CD4-positive, alpha-beta T cell treated with Interleukin-12 subunit alpha and Interleukin-12 subunit beta, for 1 hour (primary cell): ENCODE data around the gene CLDN7.

Source experiments
- DNase-seq: peaks from one replicate; pipeline ENCODE4 v3.0.0-alpha.2; 2020

Gene CLDN7

GRCh38 chr17:7218166-7218565, 44.1 kb downstream of the CLDN7 start:
- no peak for DNase-seq

- DNase-seq: peak; percentile 26
These were observed 44.9 kb downstream of the CLDN7 start for GRCh38 chr17:7217113-7217987.

- DNase-seq: no peak
These were observed 45.8 kb downstream of the CLDN7 start for GRCh38 chr17:7216242-7217112.

- peak; percentile 26 for DNase-seq
These were observed 46.6 kb downstream of the CLDN7 start for GRCh38 chr17:7215652-7216180.

GRCh38 chr17:7215136-7215638, 47.1 kb downstream of the CLDN7 start:
- DNase-seq: no peak

- DNase-seq: peak; percentile 100
These were observed 47.8 kb downstream of the CLDN7 start for GRCh38 chr17:7214300-7215135.

- DNase-seq: peak; percentile 90
These were observed 48.4 kb downstream of the CLDN7 start for GRCh38 chr17:7213895-7214299.

GRCh38 chr17:7211491-7212273, 50.6 kb downstream of the CLDN7 start:
- DNase-seq: no peak
